Suprapubic skin (tissue), 4 donors: ENCODE data around the gene LARP4.

Experiments
- EP300 ChIP-seq: sonication (generic); formaldehyde crosslinking; IDR thresholded peaks from one replicate; pipeline ENCODE4 v1.6.1; 2017; ENCODE audit warnings: antibody characterized with exemption
- POLR2A ChIP-seq, 2 donors: fragments of 450-650 bp; IDR thresholded peaks; one replicate each; pipeline ENCODE4 v1.6.1; 2017; ENCODE audit warnings: antibody characterized with exemption in 2 of 2, mild to moderate bottlenecking in 2 of 2, moderate library complexity in 2 of 2
- POLR2AphosphoS5 ChIP-seq, 3 donors: sonication (generic); formaldehyde crosslinking; IDR thresholded peaks; one replicate each; pipeline ENCODE4 v1.6.1; 2017; ENCODE audit warnings: antibody characterized with exemption in 3 of 3
- TF ChIP-seq, protein P1 (sequence below), 2 donors: fragments of 200-600 bp in 1 of 2; fragments of 450-650 bp in 1 of 2; sonication (generic) in 1 of 2; IDR thresholded peaks; one replicate each; pipeline ENCODE4 v1.5.1; 2016 to 2019; ENCODE audit warnings: antibody characterized with exemption in 2 of 2, mild to moderate bottlenecking in 1 of 2, moderate library complexity in 1 of 2

DNA sequence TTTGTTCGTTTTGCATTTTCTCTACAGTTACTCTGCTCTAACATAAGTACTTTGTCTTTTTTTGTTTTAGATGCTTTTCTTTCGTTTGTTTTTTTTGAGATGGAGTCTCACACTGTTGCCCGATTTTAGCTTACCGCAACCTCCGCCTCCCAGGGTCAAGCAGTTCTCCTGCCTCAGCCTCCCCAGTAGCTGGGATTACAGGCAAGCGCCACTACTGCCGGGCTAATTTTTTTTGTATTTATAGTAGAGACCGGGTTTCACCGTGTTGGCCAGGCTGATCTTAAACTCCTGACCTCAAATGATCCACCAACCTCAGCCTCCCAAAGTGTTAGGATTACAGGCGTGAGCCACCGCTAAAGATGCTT, 106.8 kb downstream of the LARP4 start:
- TF ChIP-seq, protein P1, sequence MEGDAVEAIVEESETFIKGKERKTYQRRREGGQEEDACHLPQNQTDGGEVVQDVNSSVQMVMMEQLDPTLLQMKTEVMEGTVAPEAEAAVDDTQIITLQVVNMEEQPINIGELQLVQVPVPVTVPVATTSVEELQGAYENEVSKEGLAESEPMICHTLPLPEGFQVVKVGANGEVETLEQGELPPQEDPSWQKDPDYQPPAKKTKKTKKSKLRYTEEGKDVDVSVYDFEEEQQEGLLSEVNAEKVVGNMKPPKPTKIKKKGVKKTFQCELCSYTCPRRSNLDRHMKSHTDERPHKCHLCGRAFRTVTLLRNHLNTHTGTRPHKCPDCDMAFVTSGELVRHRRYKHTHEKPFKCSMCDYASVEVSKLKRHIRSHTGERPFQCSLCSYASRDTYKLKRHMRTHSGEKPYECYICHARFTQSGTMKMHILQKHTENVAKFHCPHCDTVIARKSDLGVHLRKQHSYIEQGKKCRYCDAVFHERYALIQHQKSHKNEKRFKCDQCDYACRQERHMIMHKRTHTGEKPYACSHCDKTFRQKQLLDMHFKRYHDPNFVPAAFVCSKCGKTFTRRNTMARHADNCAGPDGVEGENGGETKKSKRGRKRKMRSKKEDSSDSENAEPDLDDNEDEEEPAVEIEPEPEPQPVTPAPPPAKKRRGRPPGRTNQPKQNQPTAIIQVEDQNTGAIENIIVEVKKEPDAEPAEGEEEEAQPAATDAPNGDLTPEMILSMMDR (IDR thresholded peaks at IDR 0.05), result no peak
- TF ChIP-seq POLR2AphosphoS5 (IDR thresholded peaks at IDR 0.05) (no peak), EP300 (no peak), POLR2A (IDR thresholded peaks at IDR 0.05) (no peak)
